ENCODE results near the gene CA11. TPM values are rescaled to one million over a fixed set of nuclear protein-coding genes. Genes with fewer than 3 reads are reported as not detected.
A peak's percentile ranks its signal among the peaks of the same experiment; 100 is the strongest.

CA11 gene
- total RNA-seq, 2 donors from 2014 or later = 10.5 to 11.9 TPM

GRCh38 chr19:48603850-48604249 is 42.1 kb downstream of the CA11 start:
- Mint-ChIP-seq H3K27me3 (ENCODE audit: low read depth) (no peaks in the 10 kb centered on the region), H3K9me3 (no peaks in the 10 kb centered on the region), H3K4me3 (no peak overlapping the region), H3K27ac (no peak overlapping the region), H3K36me3 (ENCODE audit: insufficient read depth in 2 of 2) (no peaks in the 10 kb centered on the region), H3K4me1 (ENCODE audit: low read depth) (no peaks in the 10 kb centered on the region)
- no peak for DNase-seq
- ATAC-seq (replicated peaks in 1 of 2) = no peak

DNA sequence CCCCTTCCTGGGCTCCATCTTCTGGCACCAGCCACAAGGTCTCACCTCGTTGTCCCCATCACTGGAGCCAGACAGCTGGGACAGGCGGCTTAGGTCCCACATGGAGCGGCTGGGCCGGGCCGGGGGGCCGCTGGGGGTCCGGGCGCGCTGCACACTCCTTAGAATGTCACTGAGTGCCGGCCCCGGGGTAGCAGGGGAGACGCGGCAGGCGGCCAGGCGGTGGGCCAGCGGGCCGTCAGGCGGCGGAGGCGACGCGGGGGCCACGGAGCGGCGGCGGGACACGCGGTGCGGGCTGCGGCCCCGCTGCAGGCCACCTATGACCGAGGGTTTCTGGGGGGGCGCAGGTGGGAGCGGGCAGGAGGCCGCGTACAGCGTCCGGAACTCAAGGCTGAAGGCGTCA is 42.5 kb downstream of the CA11 start:
- Mint-ChIP-seq H3K27ac (no peak overlapping the region), H3K4me1 (ENCODE audit: low read depth) (no peaks in the 10 kb centered on the region), H3K27me3 (ENCODE audit: low read depth) (no peaks in the 10 kb centered on the region), H3K36me3 (ENCODE audit: insufficient read depth in 2 of 2) (no peaks in the 10 kb centered on the region), H3K9me3 (no peaks in the 10 kb centered on the region), H3K4me3 (no peak overlapping the region)
- DNase-seq (no peak), ATAC-seq (replicated peaks in 1 of 2) (no peak)

- ATAC-seq (replicated peaks in 1 of 2) (no peak), DNase-seq (no peak)
- H3K27me3 Mint-ChIP-seq (ENCODE audit: low read depth) = no peaks in the 10 kb centered on the region
- H3K4me1 Mint-ChIP-seq (ENCODE audit: low read depth) = no peaks in the 10 kb centered on the region
- no peaks in the 10 kb centered on the region for H3K9me3 Mint-ChIP-seq
- no peak overlapping the region for H3K27ac Mint-ChIP-seq
- no peaks in the 10 kb centered on the region for H3K36me3 Mint-ChIP-seq (ENCODE audit: insufficient read depth in 2 of 2)
- H3K4me3 Mint-ChIP-seq = no peak overlapping the region
These were observed 43.0 kb downstream of the CA11 start for GRCh38 chr19:48603001-48603400.

- H3K27ac Mint-ChIP-seq = no peak overlapping the region
- DNase-seq (no peak), ATAC-seq (replicated peaks in 1 of 2) (no peak)
- no peak overlapping the region for H3K4me3 Mint-ChIP-seq
- H3K4me1 Mint-ChIP-seq (ENCODE audit: low read depth) = no peaks in the 10 kb centered on the region
- no peaks in the 10 kb centered on the region for H3K27me3 Mint-ChIP-seq (ENCODE audit: low read depth)
- no peaks in the 10 kb centered on the region for H3K9me3 Mint-ChIP-seq
- H3K36me3 Mint-ChIP-seq (ENCODE audit: insufficient read depth in 2 of 2) = no peaks in the 10 kb centered on the region
These were observed 45.1 kb downstream of the CA11 start for GRCh38 chr19:48600679-48601417.

GRCh38 chr19:48598996-48599700 is 46.8 kb downstream of the CA11 start:
- H3K4me3 Mint-ChIP-seq = no peak overlapping the region

GRCh38 chr19:48596679-48597465 is 49.1 kb downstream of the CA11 start:
- no peaks in the 10 kb centered on the region for H3K27me3 Mint-ChIP-seq (ENCODE audit: low read depth)
- peak; percentile 78 to 91 for ATAC-seq (replicated peaks in 1 of 2)

More at GRCh38 chr19:48598996-48599700, 46.8 kb downstream of the CA11 start:
- Mint-ChIP-seq H3K9me3 (no peaks in the 10 kb centered on the region), H3K27ac (no peak overlapping the region), H3K27me3 (ENCODE audit: low read depth) (no peaks in the 10 kb centered on the region), H3K36me3 (ENCODE audit: insufficient read depth in 2 of 2) (no peaks in the 10 kb centered on the region), H3K4me1 (ENCODE audit: low read depth) (no peaks in the 10 kb centered on the region)
- ATAC-seq (replicated peaks in 1 of 2) = no peak
- no peak for DNase-seq

GRCh38 chr19:48596237-48596636 is 49.8 kb downstream of the CA11 start:
- H3K27me3 Mint-ChIP-seq (ENCODE audit: low read depth) = no peaks in the 10 kb centered on the region
- H3K4me3 Mint-ChIP-seq = peak overlapping the region; percentile 54 to 67
- DNase-seq (no peak), ATAC-seq (replicated peaks in 1 of 2) (no peak)
- H3K27ac Mint-ChIP-seq = no peak overlapping the region
- H3K9me3 Mint-ChIP-seq = no peaks in the 10 kb centered on the region
- peaks cover 6% of the 10 kb centered on the region for H3K4me1 Mint-ChIP-seq (ENCODE audit: low read depth)
- H3K36me3 Mint-ChIP-seq (ENCODE audit: insufficient read depth in 2 of 2) = no peaks in the 10 kb centered on the region

More at GRCh38 chr19:48596679-48597465, 49.1 kb downstream of the CA11 start:
- Mint-ChIP-seq H3K36me3 (ENCODE audit: insufficient read depth in 2 of 2) (no peaks in the 10 kb centered on the region), H3K27ac (peak overlapping the region; percentile 86), H3K4me3 (peak overlapping the region; percentile 67 to 83), H3K4me1 (ENCODE audit: low read depth) (peaks cover 1% of the 10 kb centered on the region), H3K9me3 (no peaks in the 10 kb centered on the region)
- peak; percentile 47 for DNase-seq

- DNase-seq (no peak), ATAC-seq (replicated peaks in 1 of 2) (no peak)
- Mint-ChIP-seq H3K4me3 (peak overlapping the region; percentile 54 to 67), H3K4me1 (ENCODE audit: low read depth) (peaks cover 6% of the 10 kb centered on the region), H3K27ac (no peak overlapping the region), H3K36me3 (ENCODE audit: insufficient read depth in 2 of 2) (no peaks in the 10 kb centered on the region), H3K9me3 (no peaks in the 10 kb centered on the region), H3K27me3 (ENCODE audit: low read depth) (no peaks in the 10 kb centered on the region)
These were observed 50.2 kb downstream of the CA11 start for GRCh38 chr19:48595833-48596232.

GRCh38 chr19:48595171-48595570 is 50.8 kb downstream of the CA11 start:
- H3K9me3 Mint-ChIP-seq = no peaks in the 10 kb centered on the region
- no peak for ATAC-seq (replicated peaks in 1 of 2)
- peak overlapping the region; percentile 29 to 62 for H3K4me3 Mint-ChIP-seq
- H3K27me3 Mint-ChIP-seq (ENCODE audit: low read depth) = no peaks in the 10 kb centered on the region
- H3K4me1 Mint-ChIP-seq (ENCODE audit: low read depth) = peaks cover 6% of the 10 kb centered on the region
- no peaks in the 10 kb centered on the region for H3K36me3 Mint-ChIP-seq (ENCODE audit: insufficient read depth in 2 of 2)
- no peak overlapping the region for H3K27ac Mint-ChIP-seq
- no peak for DNase-seq

- ATAC-seq (replicated peaks in 1 of 2) (no peak), DNase-seq (no peak)
- Mint-ChIP-seq H3K27ac (peak overlapping the region; percentile 6), H3K4me1 (ENCODE audit: low read depth) (peaks cover 23% of the 10 kb centered on the region), H3K27me3 (ENCODE audit: low read depth) (no peaks in the 10 kb centered on the region), H3K36me3 (ENCODE audit: insufficient read depth in 2 of 2) (no peaks in the 10 kb centered on the region), H3K9me3 (no peaks in the 10 kb centered on the region), H3K4me3 (no peak overlapping the region)
These were observed 55.0 kb downstream of the CA11 start for GRCh38 chr19:48591021-48591420.

GRCh38 chr19:48588670-48589401 is 57.2 kb downstream of the CA11 start:
- no peak overlapping the region for H3K27ac Mint-ChIP-seq
- ATAC-seq (replicated peaks in 1 of 2) (peak; percentile 87), DNase-seq (peak; percentile 91 to 92)
- peak overlapping the region; percentile 50 to 77 for H3K4me3 Mint-ChIP-seq
- H3K36me3 Mint-ChIP-seq (ENCODE audit: insufficient read depth in 2 of 2) = peaks cover 0 to 2% of the 10 kb centered on the region in 2 donors
- no peaks in the 10 kb centered on the region for H3K9me3 Mint-ChIP-seq
- H3K4me1 Mint-ChIP-seq (ENCODE audit: low read depth) = peaks cover 28% of the 10 kb centered on the region
- H3K27me3 Mint-ChIP-seq (ENCODE audit: low read depth) = no peaks in the 10 kb centered on the region
